Cardiac septum (tissue), 1 donor: ENCODE data around the gene RPL10. TPM values are rescaled to one million over a fixed set of nuclear protein-coding genes. Genes with fewer than 3 reads are reported as not detected.
A peak's percentile ranks its signal among the peaks of the same experiment; 100 is the strongest.

Experiments used
- DNase-seq: peaks from one replicate; pipeline ENCODE4 v3.0.0-alpha.2; 2020; ENCODE audit warnings: low spot score
- intact Hi-C: fragments of 100-400 bp; cut with DNase I; formaldehyde crosslinking; loops from one replicate; pipeline ENCODE4 v1.14.0; 2022
- total RNA-seq: library from RNA; stranded (reverse); fragmentation: NEBNext Ultra II Directional; extraction: Animal tissue kit (Norgen Biotek cat#: 25700); gene quantifications from one replicate; pipeline ENCODE4 v1.2.1, GENCODE V29; 2021
- donor health status: DM: no; HTN: no; CAD: no.

RPL10 gene
- total RNA-seq, 1 donor from 2014 or later: 1,520 TPM

- intact Hi-C loops: no loop called here
- no peak for DNase-seq
These were observed 38.6 kb upstream of the RPL10 start for GRCh38 chrX:154359362-154360154.

GRCh38 chrX:154360155-154360713, 37.9 kb upstream of the RPL10 start:
- DNase-seq: no peak
- intact Hi-C loops: no loop called here

GRCh38 chrX:154362085-154362742, 36.0 kb upstream of the RPL10 start:
- no peak for DNase-seq
- intact Hi-C loops: no loop called here

GRCh38 chrX:154363706-154364439, 34.3 kb upstream of the RPL10 start:
- no peak for DNase-seq
- intact Hi-C loops: no loop called here

GRCh38 chrX:154365052-154365600, 33.1 kb upstream of the RPL10 start:
- intact Hi-C loops: no loop called here
- DNase-seq: no peak

GRCh38 chrX:154365997-154366665, 32.0 kb upstream of the RPL10 start:
- DNase-seq: no peak
- intact Hi-C loops: no loop called here

- no peak for DNase-seq
- intact Hi-C loops: no loop called here
These were observed 31.5 kb upstream of the RPL10 start for GRCh38 chrX:154366666-154367055.

GRCh38 chrX:154367474-154368308, 30.5 kb upstream of the RPL10 start:
- intact Hi-C loops: no loop called here
- DNase-seq: no peak

GRCh38 chrX:154368630-154369448, 29.3 kb upstream of the RPL10 start:
- intact Hi-C loops: no loop called here
- peak; percentile 87 for DNase-seq

- intact Hi-C loops: loop anchor here (10.0 kb wide), 1 partner anchor 395 kb away; the partner anchor contains the start of genes HCFC1 and TMEM187
These were observed 28.5 kb upstream of the RPL10 start for GRCh38 chrX:154369449-154370299.

GRCh38 chrX:154370300-154371016, 27.7 kb upstream of the RPL10 start:
- DNase-seq: no peak

More at GRCh38 chrX:154369449-154370299, 28.5 kb upstream of the RPL10 start:
- DNase-seq: peak; percentile 93

GRCh38 chrX:154371017-154371788, 27.0 kb upstream of the RPL10 start:
- DNase-seq: peak; percentile 95
- intact Hi-C loops: loop anchor here (10.0 kb wide), 1 partner anchor 396 kb away; the partner anchor contains the start of genes HCFC1 and TMEM187

More at GRCh38 chrX:154370300-154371016, 27.7 kb upstream of the RPL10 start:
- intact Hi-C loops: loop anchor here (10.0 kb wide), 1 partner anchor 396 kb away; the partner anchor contains the start of genes HCFC1 and TMEM187

- intact Hi-C loops: loop anchor here (10.0 kb wide), 1 partner anchor 397 kb away; the partner anchor contains the start of genes HCFC1 and TMEM187
- DNase-seq: no peak
These were observed 26.3 kb upstream of the RPL10 start for GRCh38 chrX:154371789-154372300.

- intact Hi-C loops: loop anchor here (10.0 kb wide), 1 partner anchor 398 kb away; the partner anchor contains the start of genes HCFC1 and TMEM187
- no peak for DNase-seq
These were observed 25.6 kb upstream of the RPL10 start for GRCh38 chrX:154372612-154373022.
